ENCODE results near the gene RYR2.

The RYR2 gene

GRCh38 chr1:237007147-237007881 is 34.7 kb upstream of the RYR2 start:
- no CpG with 5 or more reads among the region's 14 CpGs for WGBS (ENCODE audit: insufficient coverage, insufficient read length)
- no peak overlapping the region for H3K27ac ChIP-seq (ENCODE audit: low read length)
- H3K27me3 ChIP-seq (ENCODE audit: control insufficient read depth, insufficient read depth, low read length): no peaks in the 10 kb centered on the region

GRCh38 chr1:237009611-237010010 is 32.4 kb upstream of the RYR2 start:
- H3K27ac ChIP-seq (ENCODE audit: low read length): no peak overlapping the region
- peaks cover 6% of the 10 kb centered on the region; the same call in 1 of the 2 replicates for H3K4me1 ChIP-seq (ENCODE audit: control insufficient read depth, insufficient read depth, low read length)
- no peak for DNase-seq (ENCODE audit: low read depth, low spot score)
- no peaks in the 10 kb centered on the region for H3K27me3 ChIP-seq (ENCODE audit: control insufficient read depth, insufficient read depth, low read length)
- no peaks in the 10 kb centered on the region for H3K9me3 ChIP-seq (ENCODE audit: control insufficient read depth, insufficient read depth, low read length)
- no CpG with 5 or more reads among the region's 4 CpGs for WGBS (ENCODE audit: insufficient coverage, insufficient read length)
- H3K4me3 ChIP-seq (ENCODE audit: low read length): no peak overlapping the region
- no peaks in the 10 kb centered on the region for H3K36me3 ChIP-seq (ENCODE audit: control insufficient read depth, insufficient read depth, low read length)

More at GRCh38 chr1:237007147-237007881, 34.7 kb upstream of the RYR2 start:
- no peak overlapping the region for H3K4me3 ChIP-seq (ENCODE audit: low read length)
- no peak for DNase-seq (ENCODE audit: low read depth, low spot score)
- H3K4me1 ChIP-seq (ENCODE audit: control insufficient read depth, insufficient read depth, low read length): peaks cover 5% of the 10 kb centered on the region; the same call in 1 of the 2 replicates
- H3K9me3 ChIP-seq (ENCODE audit: control insufficient read depth, insufficient read depth, low read length): no peaks in the 10 kb centered on the region
- no peaks in the 10 kb centered on the region for H3K36me3 ChIP-seq (ENCODE audit: control insufficient read depth, insufficient read depth, low read length)

- H3K4me3 ChIP-seq (ENCODE audit: low read length): no peak overlapping the region
- H3K27ac ChIP-seq (ENCODE audit: low read length): no peak overlapping the region
- H3K9me3 ChIP-seq (ENCODE audit: control insufficient read depth, insufficient read depth, low read length): no peaks in the 10 kb centered on the region
- no peak for DNase-seq (ENCODE audit: low read depth, low spot score)
- H3K4me1 ChIP-seq (ENCODE audit: control insufficient read depth, insufficient read depth, low read length): peaks cover 6% of the 10 kb centered on the region; the same call in 1 of the 2 replicates
- no peaks in the 10 kb centered on the region for H3K36me3 ChIP-seq (ENCODE audit: control insufficient read depth, insufficient read depth, low read length)
- H3K27me3 ChIP-seq (ENCODE audit: control insufficient read depth, insufficient read depth, low read length): no peaks in the 10 kb centered on the region
- no CpG with 5 or more reads among the region's 3 CpGs for WGBS (ENCODE audit: insufficient coverage, insufficient read length)
Measured at GRCh38 chr1:237011432-237011831, 30.6 kb upstream of the RYR2 start.

- H3K4me1 ChIP-seq (ENCODE audit: control insufficient read depth, insufficient read depth, low read length): peaks cover 9% of the 10 kb centered on the region; the same call in 1 of the 2 replicates
- H3K36me3 ChIP-seq (ENCODE audit: control insufficient read depth, insufficient read depth, low read length): no peaks in the 10 kb centered on the region
- no CpG with 5 or more reads among the region's 5 CpGs for WGBS (ENCODE audit: insufficient coverage, insufficient read length)
- H3K27ac ChIP-seq (ENCODE audit: low read length): no peak overlapping the region
- no peaks in the 10 kb centered on the region for H3K27me3 ChIP-seq (ENCODE audit: control insufficient read depth, insufficient read depth, low read length)
- no peak overlapping the region for H3K4me3 ChIP-seq (ENCODE audit: low read length)
- DNase-seq (ENCODE audit: low read depth, low spot score): no peak
- no peaks in the 10 kb centered on the region for H3K9me3 ChIP-seq (ENCODE audit: control insufficient read depth, insufficient read depth, low read length)
Measured at GRCh38 chr1:237012361-237012760, 29.6 kb upstream of the RYR2 start.

GRCh38 chr1:237012788-237013383 is 29.1 kb upstream of the RYR2 start:
- H3K4me3 ChIP-seq (ENCODE audit: low read length): no peak overlapping the region
- H3K9me3 ChIP-seq (ENCODE audit: control insufficient read depth, insufficient read depth, low read length): no peaks in the 10 kb centered on the region
- no peak overlapping the region for H3K27ac ChIP-seq (ENCODE audit: low read length)
- no peaks in the 10 kb centered on the region for H3K36me3 ChIP-seq (ENCODE audit: control insufficient read depth, insufficient read depth, low read length)
- H3K27me3 ChIP-seq (ENCODE audit: control insufficient read depth, insufficient read depth, low read length): no peaks in the 10 kb centered on the region
- no peak for DNase-seq (ENCODE audit: low read depth, low spot score)
- no CpG with 5 or more reads among the region's 15 CpGs for WGBS (ENCODE audit: insufficient coverage, insufficient read length)
- H3K4me1 ChIP-seq (ENCODE audit: control insufficient read depth, insufficient read depth, low read length): peaks cover 9% of the 10 kb centered on the region; the same call in 1 of the 2 replicates

GRCh38 chr1:237013608-237014007 is 28.4 kb upstream of the RYR2 start:
- no CpG with 5 or more reads among the region's 5 CpGs for WGBS (ENCODE audit: insufficient coverage, insufficient read length)
- H3K4me3 ChIP-seq (ENCODE audit: low read length): no peak overlapping the region

GRCh38 chr1:237016626-237017025 is 25.4 kb upstream of the RYR2 start:
- no peaks in the 10 kb centered on the region for H3K9me3 ChIP-seq (ENCODE audit: control insufficient read depth, insufficient read depth, low read length)
- no peak overlapping the region for H3K27ac ChIP-seq (ENCODE audit: low read length)
- no peak overlapping the region for H3K4me3 ChIP-seq (ENCODE audit: low read length)
- DNase-seq (ENCODE audit: low read depth, low spot score): no peak
- peaks cover 4% of the 10 kb centered on the region; the same call in 1 of the 2 replicates for H3K4me1 ChIP-seq (ENCODE audit: control insufficient read depth, insufficient read depth, low read length)
- no CpG with 5 or more reads among the region's 1 CpG for WGBS (ENCODE audit: insufficient coverage, insufficient read length)
- H3K36me3 ChIP-seq (ENCODE audit: control insufficient read depth, insufficient read depth, low read length): no peaks in the 10 kb centered on the region
- no peaks in the 10 kb centered on the region for H3K27me3 ChIP-seq (ENCODE audit: control insufficient read depth, insufficient read depth, low read length)

More at GRCh38 chr1:237013608-237014007, 28.4 kb upstream of the RYR2 start:
- Histone ChIP-seq H3K27me3 (ENCODE audit: control insufficient read depth, insufficient read depth, low read length) (no peaks in the 10 kb centered on the region), H3K9me3 (ENCODE audit: control insufficient read depth, insufficient read depth, low read length) (no peaks in the 10 kb centered on the region), H3K36me3 (ENCODE audit: control insufficient read depth, insufficient read depth, low read length) (no peaks in the 10 kb centered on the region), H3K27ac (ENCODE audit: low read length) (no peak overlapping the region), H3K4me1 (ENCODE audit: control insufficient read depth, insufficient read depth, low read length) (peaks cover 9% of the 10 kb centered on the region; the same call in 1 of the 2 replicates)
- DNase-seq (ENCODE audit: low read depth, low spot score): no peak

GRCh38 chr1:237018896-237019295 is 23.1 kb upstream of the RYR2 start:
- Histone ChIP-seq H3K4me1 (ENCODE audit: control insufficient read depth, insufficient read depth, low read length) (peaks cover 2% of the 10 kb centered on the region; the same call in 1 of the 2 replicates), H3K36me3 (ENCODE audit: control insufficient read depth, insufficient read depth, low read length) (no peaks in the 10 kb centered on the region), H3K27ac (ENCODE audit: low read length) (no peak overlapping the region), H3K4me3 (ENCODE audit: low read length) (no peak overlapping the region), H3K27me3 (ENCODE audit: control insufficient read depth, insufficient read depth, low read length) (no peaks in the 10 kb centered on the region), H3K9me3 (ENCODE audit: control insufficient read depth, insufficient read depth, low read length) (no peaks in the 10 kb centered on the region)
- DNase-seq (ENCODE audit: low read depth, low spot score): no peak

- H3K4me1 ChIP-seq (ENCODE audit: control insufficient read depth, insufficient read depth, low read length): no peaks in the 10 kb centered on the region
- no peak overlapping the region for H3K27ac ChIP-seq (ENCODE audit: low read length)
- no peak overlapping the region for H3K4me3 ChIP-seq (ENCODE audit: low read length)
- no peaks in the 10 kb centered on the region for H3K27me3 ChIP-seq (ENCODE audit: control insufficient read depth, insufficient read depth, low read length)
- no peaks in the 10 kb centered on the region for H3K9me3 ChIP-seq (ENCODE audit: control insufficient read depth, insufficient read depth, low read length)
- DNase-seq (ENCODE audit: low read depth, low spot score): no peak
- 100% methylated on average over 1 of the region's 10 CpGs for WGBS (ENCODE audit: insufficient coverage, insufficient read length)
- H3K36me3 ChIP-seq (ENCODE audit: control insufficient read depth, insufficient read depth, low read length): no peaks in the 10 kb centered on the region
Measured at GRCh38 chr1:237025358-237026074, 16.5 kb upstream of the RYR2 start.

GRCh38 chr1:237029240-237029639 is 12.7 kb upstream of the RYR2 start:
- H3K27ac ChIP-seq (ENCODE audit: low read length): no peak overlapping the region
- no peak overlapping the region for H3K4me3 ChIP-seq (ENCODE audit: low read length)
- DNase-seq (ENCODE audit: low read depth, low spot score): no peak
- no CpG with 5 or more reads among the region's 3 CpGs for WGBS (ENCODE audit: insufficient coverage, insufficient read length)
- no peaks in the 10 kb centered on the region for H3K9me3 ChIP-seq (ENCODE audit: control insufficient read depth, insufficient read depth, low read length)
- peaks cover 7% of the 10 kb centered on the region; the same call in 1 of the 2 replicates for H3K4me1 ChIP-seq (ENCODE audit: control insufficient read depth, insufficient read depth, low read length)
- H3K36me3 ChIP-seq (ENCODE audit: control insufficient read depth, insufficient read depth, low read length): no peaks in the 10 kb centered on the region
- H3K27me3 ChIP-seq (ENCODE audit: control insufficient read depth, insufficient read depth, low read length): no peaks in the 10 kb centered on the region

Data from iPS DF 6.9 (cell line).